DND-41 (cell line): ENCODE data around the gene TMC3.

ENCODE experiments used
- EZH2 ChIP-seq: IDR thresholded peaks from 3 replicates; pipeline ENCODE4 v1.6.1; 2012; ENCODE audit warnings: borderline replicate concordance, low read depth, mild to moderate bottlenecking, moderate library complexity, low read length, inconsistent platforms; ENCODE audit not compliant: severe bottlenecking
- TF ChIP-seq, protein P1 (sequence below): IDR thresholded peaks from 2 replicates; pipeline ENCODE4 v1.5.1; 2012; ENCODE audit warnings: borderline replicate concordance, low read length, moderate library complexity, mild to moderate bottlenecking; ENCODE audit not compliant: poor library complexity, severe bottlenecking; ENCODE audit errors: extremely low read depth

- TF ChIP-seq, protein P1, sequence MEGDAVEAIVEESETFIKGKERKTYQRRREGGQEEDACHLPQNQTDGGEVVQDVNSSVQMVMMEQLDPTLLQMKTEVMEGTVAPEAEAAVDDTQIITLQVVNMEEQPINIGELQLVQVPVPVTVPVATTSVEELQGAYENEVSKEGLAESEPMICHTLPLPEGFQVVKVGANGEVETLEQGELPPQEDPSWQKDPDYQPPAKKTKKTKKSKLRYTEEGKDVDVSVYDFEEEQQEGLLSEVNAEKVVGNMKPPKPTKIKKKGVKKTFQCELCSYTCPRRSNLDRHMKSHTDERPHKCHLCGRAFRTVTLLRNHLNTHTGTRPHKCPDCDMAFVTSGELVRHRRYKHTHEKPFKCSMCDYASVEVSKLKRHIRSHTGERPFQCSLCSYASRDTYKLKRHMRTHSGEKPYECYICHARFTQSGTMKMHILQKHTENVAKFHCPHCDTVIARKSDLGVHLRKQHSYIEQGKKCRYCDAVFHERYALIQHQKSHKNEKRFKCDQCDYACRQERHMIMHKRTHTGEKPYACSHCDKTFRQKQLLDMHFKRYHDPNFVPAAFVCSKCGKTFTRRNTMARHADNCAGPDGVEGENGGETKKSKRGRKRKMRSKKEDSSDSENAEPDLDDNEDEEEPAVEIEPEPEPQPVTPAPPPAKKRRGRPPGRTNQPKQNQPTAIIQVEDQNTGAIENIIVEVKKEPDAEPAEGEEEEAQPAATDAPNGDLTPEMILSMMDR, result no peak
- TF ChIP-seq EZH2, result no peak
These were observed 44.9 kb upstream of the TMC3 start for GRCh38 chr15:81418891-81419290.
